Thoracic aorta (tissue), 2 donors: ENCODE data around the gene TRIM28. TPM values are rescaled to one million over a fixed set of nuclear protein-coding genes. Genes with fewer than 3 reads are reported as not detected.

ENCODE experiments used
- ATAC-seq: fragments of 150-250 bp; one replicate; pipeline ENCODE4 v1.8.0; 2017; ENCODE audit warnings: low read depth; ENCODE audit not compliant: insufficient number of reproducible peaks, low FRiP score
- DNase-seq: peaks from one replicate; pipeline ENCODE4 v3.0.0-alpha.2; 2020; ENCODE audit warnings: low spot score
- H3K27ac ChIP-seq, 2 donors: fragments of 200-600 bp; sonication (generic); 1 replicate in 1 of 2; 2 replicates in 1 of 2; pipeline ENCODE4 v1.5.1; 2016; ENCODE audit warnings: mild to moderate bottlenecking in 2 of 2, moderate library complexity in 2 of 2
- H3K27me3 ChIP-seq: fragments of 200-600 bp; sonication (generic); replicated peaks from 2 replicates; pipeline ENCODE4 v1.6.0; 2016; ENCODE audit warnings: mild to moderate bottlenecking; ENCODE audit not compliant: insufficient read depth
- H3K36me3 ChIP-seq: fragments of 200-600 bp; sonication (generic); one replicate; pipeline ENCODE4 v1.5.1; 2016
- H3K4me1 ChIP-seq, 2 donors: fragments of 200-600 bp; sonication (generic); 1 replicate in 1 of 2; 2 replicates in 1 of 2; pipeline versions ENCODE4 v1.5.1 to v1.6.0; 2016; ENCODE audit warnings: low read depth in 2 of 2, mild to moderate bottlenecking in 1 of 2; ENCODE audit not compliant: control insufficient read depth in 1 of 2
- H3K4me3 ChIP-seq: fragments of 200-600 bp; sonication (generic); 2 replicates; pipeline ENCODE4 v1.5.1; 2016; ENCODE audit warnings: mild to moderate bottlenecking
- H3K9me3 ChIP-seq: fragments of 200-600 bp; sonication (generic); 2 replicates; pipeline ENCODE4 v1.5.1; 2016
- CTCF ChIP-seq: fragments of 200-600 bp; sonication (generic); IDR thresholded peaks from one replicate; pipeline ENCODE4 v1.5.1; 2019; ENCODE audit warnings: antibody characterized with exemption
- total RNA-seq, 2 donors: library from RNA; depleted of rRNA; stranded (reverse); fragments of >200 nt; gene quantifications; one replicate each; pipeline versions ENCODE4 v1.1.0 to v1.2.3, GENCODE V29; 2016

TRIM28 gene
- total RNA-seq, 2 donors from 2014 or later: 192 to 204 TPM

- Histone ChIP-seq H3K36me3 (peaks cover 9% of the 10 kb centered on the region), H3K4me3 (peak within 1 kb of the TSS; percentile 95), H3K4me1 (peaks cover 39 to 71% of the 10 kb centered on the region in 2 donors), H3K9me3 (no peaks in the 10 kb centered on the region), H3K27ac (peak within 1 kb of the TSS; percentile 99 to 100), H3K27me3 (no peaks in the 10 kb centered on the region)
- TF ChIP-seq CTCF: no peak
- ATAC-seq (peak; percentile 49), DNase-seq (no peak)
Observed at GRCh38 chr19:58558066-58558622, 14.3 kb downstream of the TRIM28 start, which contains the start of gene UBE2M. TSS of gene UBE2M (minus strand) at chr19:58558611. CDS start at chr19:58558381, 230 bp downstream.

- H3K9me3 ChIP-seq: no peaks in the 10 kb centered on the region
- TF ChIP-seq CTCF: no peak
- H3K4me3 ChIP-seq: peak overlapping the region; percentile 95
- DNase-seq: peak; percentile 94
- H3K27ac ChIP-seq: peak overlapping the region; percentile 99 to 100
- no peaks in the 10 kb centered on the region for H3K27me3 ChIP-seq
- peaks cover 9% of the 10 kb centered on the region for H3K36me3 ChIP-seq
- H3K4me1 ChIP-seq: peaks cover 39 to 70% of the 10 kb centered on the region in 2 donors
- ATAC-seq: peak; percentile 75
Observed at GRCh38 chr19:58558623-58559274, 14.9 kb downstream of the TRIM28 start.

GRCh38 chr19:58559275-58560006, 15.6 kb downstream of the TRIM28 start:
- H3K27me3 ChIP-seq: no peaks in the 10 kb centered on the region
- H3K27ac ChIP-seq: peak overlapping the region; percentile 99 to 100
- peaks cover 33 to 63% of the 10 kb centered on the region in 2 donors for H3K4me1 ChIP-seq
- H3K4me3 ChIP-seq: peak overlapping the region; percentile 95
- DNase-seq (peak; percentile 76), ATAC-seq (peak; percentile 44)
- peaks cover 9% of the 10 kb centered on the region for H3K36me3 ChIP-seq
- H3K9me3 ChIP-seq: no peaks in the 10 kb centered on the region
- TF ChIP-seq CTCF: no peak

- no peak for DNase-seq
- Histone ChIP-seq H3K4me3 (peak overlapping the region; percentile 95), H3K4me1 (peaks cover 33 to 60% of the 10 kb centered on the region in 2 donors), H3K9me3 (no peaks in the 10 kb centered on the region), H3K36me3 (peaks cover 9% of the 10 kb centered on the region), H3K27me3 (no peaks in the 10 kb centered on the region), H3K27ac (peak overlapping the region; percentile 99 to 100)
- no peak for ATAC-seq
- no peak for TF ChIP-seq CTCF
Observed at GRCh38 chr19:58560007-58560887, 16.4 kb downstream of the TRIM28 start.
